HG03280 (cell line): Measurements from ENCODE around the gene VPS4B.
"Not testable (repeated sequence)": the region's sequence is repeated elsewhere in the genome, so short reads cannot be mapped to it uniquely, and the experiment has no call there.

Source experiments
- ATAC-seq: cut with Tn5 transposase; IDR thresholded peaks from one replicate; pipeline ENCODE4 v1.9.1; 2021; ENCODE audit warnings: mild to moderate bottlenecking, moderate library complexity; ENCODE audit not compliant: unreplicated experiment

Gene VPS4B

GRCh38 chr18:63422087-63422863, at the start of gene VPS4B:
Gene VPS4B, minus strand, starts transcription at chr18:63422476. Its CDS starts 217 bp downstream, at chr18:63422259.
- peak; percentile 97 for ATAC-seq

GRCh38 chr18:63470751-63471150, 48.5 kb upstream of the VPS4B start:
- no peak for ATAC-seq

GRCh38 chr18:63468575-63468974, 46.3 kb upstream of the VPS4B start:
- ATAC-seq: no peak

- ATAC-seq: no peak
These were observed 45.4 kb upstream of the VPS4B start for GRCh38 chr18:63467699-63468098.

GRCh38 chr18:63465059-63465458, 42.8 kb upstream of the VPS4B start:
- no peak for ATAC-seq

DNA sequence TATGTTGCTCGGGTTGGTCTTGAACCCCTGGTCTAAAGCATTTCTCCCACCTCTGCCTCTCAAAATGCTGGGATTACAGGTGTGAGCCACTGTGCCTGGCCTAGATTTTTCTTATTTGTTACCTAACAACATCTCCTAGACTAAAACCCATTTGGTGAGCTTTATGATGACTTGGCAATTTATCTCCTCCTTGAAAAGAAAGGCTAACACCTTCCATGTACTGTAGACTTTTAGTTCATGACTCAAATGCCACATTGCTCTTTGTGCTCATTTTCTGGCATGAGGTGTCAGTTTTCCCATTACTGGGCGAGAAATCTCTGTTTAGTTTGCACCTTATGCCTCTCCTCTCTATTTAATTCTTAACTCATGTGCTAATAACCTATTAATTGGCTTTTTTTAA, 42.2 kb upstream of the VPS4B start:
- ATAC-seq: no peak

DNA sequence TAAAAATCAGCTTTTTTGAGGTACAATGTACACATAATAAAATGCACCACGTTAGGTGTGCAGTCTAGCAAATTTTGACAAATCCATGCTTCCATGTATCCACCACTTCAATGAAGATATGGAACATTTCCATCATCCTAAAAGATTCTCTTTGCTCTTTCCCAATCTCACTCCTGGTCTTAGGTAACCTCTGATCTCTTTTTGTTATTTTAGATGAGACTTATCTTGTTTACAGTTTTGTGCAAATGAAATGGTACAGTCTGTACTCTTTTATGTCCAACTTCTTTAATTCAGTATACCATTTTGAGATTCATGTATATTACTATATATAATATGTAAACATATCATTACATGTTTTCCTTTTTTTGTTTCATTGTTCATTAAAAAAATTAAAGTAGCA, 38.1 kb upstream of the VPS4B start:
- ATAC-seq: no peak

GRCh38 chr18:63457977-63458376, 35.7 kb upstream of the VPS4B start:
- ATAC-seq: no peak

DNA sequence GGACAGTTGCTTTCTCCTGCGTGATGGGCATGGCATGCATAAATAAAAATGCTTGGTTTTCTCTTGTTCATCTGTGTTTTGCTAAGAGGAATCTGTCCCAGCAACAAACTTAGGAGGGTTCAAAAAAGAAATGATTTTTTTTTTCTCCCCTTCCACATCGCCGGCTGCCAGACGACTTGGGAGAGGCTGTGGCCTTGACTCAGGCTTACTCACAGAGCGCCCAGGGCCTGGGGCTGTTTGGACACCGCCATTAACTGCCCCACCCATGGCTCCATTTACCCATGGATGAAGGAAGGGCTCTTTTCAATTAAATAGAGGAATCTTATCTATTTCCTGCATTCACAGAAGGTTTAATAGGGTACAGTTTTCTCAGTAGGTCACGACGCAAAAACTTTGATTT, 32.2 kb upstream of the VPS4B start:
- ATAC-seq: no peak

DNA sequence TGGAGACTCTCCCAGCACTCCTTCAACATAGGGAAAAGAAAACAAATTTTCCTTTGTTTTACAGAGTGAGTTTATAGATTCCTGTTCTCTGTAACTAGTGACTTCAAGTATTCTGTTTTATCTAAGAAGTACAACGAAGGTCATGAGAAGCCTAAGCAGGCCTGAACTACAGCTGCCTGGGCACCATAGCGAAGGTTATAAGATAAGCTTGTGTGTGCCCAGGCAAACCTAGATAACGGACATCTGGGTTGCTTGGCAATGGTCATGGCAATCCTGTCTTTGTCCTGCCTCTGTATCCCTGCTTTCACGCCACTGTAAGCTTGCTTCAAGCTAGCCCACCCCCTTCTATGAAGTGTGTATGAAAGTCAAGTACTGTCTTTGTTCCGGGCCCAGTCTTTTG, 30.5 kb upstream of the VPS4B start:
- ATAC-seq: not testable (repeated sequence)

- ATAC-seq: no peak
These were observed 29.8 kb upstream of the VPS4B start for GRCh38 chr18:63451799-63452660.

- no peak for ATAC-seq
These were observed 27.1 kb upstream of the VPS4B start for GRCh38 chr18:63449426-63449825.

DNA sequence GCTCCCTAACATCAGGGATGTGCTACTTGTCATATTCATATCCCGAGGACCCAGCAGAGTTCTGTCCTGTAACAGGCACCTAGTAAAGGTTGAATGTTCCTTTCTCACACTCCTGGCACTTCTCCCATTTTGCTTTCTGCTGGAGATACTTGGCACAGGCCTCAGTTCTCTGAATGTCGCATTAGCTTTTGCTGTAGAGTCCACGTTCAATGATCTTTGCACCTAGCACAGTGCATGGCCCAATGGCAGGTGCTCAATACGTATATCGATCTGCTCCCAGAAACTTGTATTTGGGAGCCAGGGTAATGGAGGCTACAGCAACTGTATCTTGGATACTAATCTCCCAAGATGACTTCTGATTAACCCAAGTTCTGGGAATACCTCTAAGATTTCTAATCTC, 24.8 kb upstream of the VPS4B start:
- ATAC-seq: no peak

GRCh38 chr18:63446266-63446665, 24.0 kb upstream of the VPS4B start:
- no peak for ATAC-seq

DNA sequence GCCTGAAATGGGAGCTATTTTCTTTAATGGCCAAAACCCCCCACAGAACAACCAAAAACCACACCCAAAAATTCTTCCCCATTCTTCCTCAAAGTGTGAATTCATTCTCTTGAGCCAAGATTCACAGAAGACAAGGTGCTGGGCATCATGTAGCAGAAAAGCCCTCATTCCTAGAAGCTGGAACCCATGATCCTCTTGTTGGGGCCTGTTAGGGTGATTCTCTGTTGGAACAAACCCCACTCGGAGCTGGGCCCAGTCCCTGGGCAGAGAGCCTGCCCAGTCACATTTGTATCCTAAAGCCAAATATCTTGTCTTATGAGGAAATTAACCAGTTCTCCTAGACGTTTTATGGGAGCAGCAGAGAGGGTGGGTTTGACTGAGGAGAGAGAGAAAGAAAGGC, 22.8 kb upstream of the VPS4B start:
- no peak for ATAC-seq

DNA sequence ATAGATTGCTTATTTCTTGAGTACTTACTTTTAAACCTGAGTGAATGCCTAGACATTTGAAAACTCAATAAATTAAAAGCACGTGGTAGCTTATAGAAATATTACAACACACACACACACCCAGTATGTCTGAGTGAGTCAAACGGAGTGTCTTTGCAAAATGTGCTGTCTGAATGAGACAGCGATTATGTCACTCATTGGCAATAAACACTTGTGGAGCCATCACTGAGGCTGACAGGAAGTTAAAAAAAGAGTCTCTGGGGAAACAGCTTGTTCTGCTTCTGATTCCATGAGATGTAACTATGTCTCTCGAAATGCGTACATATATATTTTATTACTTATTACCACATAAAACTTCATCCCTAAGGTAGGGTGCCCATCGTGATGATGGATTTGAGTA, 22.3 kb upstream of the VPS4B start:
- no peak for ATAC-seq

DNA sequence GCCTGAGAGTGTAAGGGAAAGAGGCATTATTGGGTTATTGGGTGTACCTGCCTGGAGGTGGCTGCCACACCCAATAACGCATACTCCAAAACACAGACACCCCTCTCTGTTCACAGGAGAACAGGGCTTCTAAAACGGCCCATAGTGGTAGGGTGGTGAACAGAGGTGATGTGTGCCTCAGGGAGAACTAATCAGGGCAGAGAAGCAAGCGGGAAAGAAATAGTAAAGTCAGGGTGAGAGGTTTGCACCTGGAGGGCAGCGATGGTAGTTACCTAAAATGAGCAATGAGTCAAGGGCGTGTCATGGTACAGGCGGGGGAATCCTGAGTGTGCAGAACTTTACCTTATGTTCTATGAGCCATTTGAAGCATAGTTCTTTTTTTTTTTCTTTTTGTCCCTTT, 21.6 kb upstream of the VPS4B start:
- no peak for ATAC-seq

DNA sequence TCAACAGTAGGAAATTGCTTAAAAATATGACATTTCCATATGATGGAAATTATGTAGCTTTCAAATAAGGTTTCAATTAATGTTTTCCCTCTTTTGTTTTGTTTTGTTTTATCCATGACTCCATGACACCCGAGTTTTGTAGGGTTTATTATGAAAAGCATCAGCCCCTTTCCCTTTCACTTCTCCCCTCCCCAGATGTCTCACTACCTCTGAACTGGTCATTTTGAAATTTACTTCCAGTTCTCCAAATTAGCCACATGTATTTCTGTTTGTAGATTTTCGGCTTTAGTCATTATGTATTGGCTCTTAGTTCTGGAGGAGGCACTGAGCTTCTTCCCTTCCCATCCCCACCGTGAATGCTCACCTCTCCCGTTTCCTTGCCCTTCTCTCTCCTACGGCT, 18.6 kb upstream of the VPS4B start:
- peak; percentile 45 for ATAC-seq

DNA sequence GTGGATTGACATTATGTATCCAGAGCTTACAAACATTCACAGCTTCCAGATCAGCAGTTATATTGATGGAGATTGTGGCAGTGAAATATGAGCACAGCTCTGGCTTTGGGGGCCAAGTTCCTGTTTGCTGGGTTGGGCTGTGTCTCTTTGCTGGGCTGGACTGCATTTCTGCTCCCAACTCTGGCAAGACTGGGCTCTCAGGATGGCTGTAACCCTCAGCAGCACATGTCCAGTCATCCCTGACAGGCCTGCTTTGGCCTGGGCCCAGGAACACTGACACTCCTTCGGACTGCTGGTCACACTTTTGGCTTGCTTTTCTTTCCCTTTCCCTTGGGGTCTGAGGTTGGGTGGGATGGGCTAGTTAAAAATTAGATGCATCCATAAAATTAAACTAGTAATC, 17.9 kb upstream of the VPS4B start:
- no peak for ATAC-seq

DNA sequence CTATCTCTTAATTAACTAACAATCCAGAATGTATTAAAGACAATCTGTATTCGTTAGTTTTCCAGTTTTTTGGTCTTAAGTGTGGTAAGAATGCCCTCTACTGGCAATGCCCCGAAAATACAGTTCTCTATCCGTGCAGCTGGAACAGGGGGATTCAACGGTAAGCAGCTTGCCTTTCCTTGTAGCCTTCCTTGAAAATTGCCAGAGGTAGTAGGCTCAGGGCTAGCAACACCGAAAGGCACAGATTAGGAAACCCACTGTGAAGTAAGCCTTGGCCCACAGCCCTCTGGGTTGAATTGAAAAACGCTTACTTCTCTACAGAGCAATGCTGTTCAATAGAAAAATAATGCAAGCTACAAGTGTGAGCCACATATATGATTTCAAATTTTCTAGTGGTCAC, 17.1 kb upstream of the VPS4B start:
- no peak for ATAC-seq

DNA sequence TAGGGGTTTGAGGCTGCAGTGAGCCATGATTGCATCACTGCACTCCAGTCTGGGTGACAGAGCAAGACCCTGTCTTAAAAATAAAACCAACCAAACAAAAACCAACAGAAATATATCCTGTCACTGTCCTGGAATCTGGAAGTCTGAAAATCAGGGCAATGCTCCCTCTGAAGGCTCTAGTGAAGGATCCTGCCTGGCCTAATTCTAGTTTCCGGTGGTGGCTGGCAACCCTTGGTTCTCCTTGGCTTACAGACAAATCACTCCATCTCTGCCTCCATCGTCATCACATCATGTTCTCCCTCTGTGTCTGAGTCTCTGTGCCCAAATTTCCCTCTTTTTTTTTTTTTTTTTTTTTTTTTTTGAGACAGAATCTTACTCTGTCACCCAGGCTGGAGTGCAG, 15.9 kb upstream of the VPS4B start:
- ATAC-seq: no peak

DNA sequence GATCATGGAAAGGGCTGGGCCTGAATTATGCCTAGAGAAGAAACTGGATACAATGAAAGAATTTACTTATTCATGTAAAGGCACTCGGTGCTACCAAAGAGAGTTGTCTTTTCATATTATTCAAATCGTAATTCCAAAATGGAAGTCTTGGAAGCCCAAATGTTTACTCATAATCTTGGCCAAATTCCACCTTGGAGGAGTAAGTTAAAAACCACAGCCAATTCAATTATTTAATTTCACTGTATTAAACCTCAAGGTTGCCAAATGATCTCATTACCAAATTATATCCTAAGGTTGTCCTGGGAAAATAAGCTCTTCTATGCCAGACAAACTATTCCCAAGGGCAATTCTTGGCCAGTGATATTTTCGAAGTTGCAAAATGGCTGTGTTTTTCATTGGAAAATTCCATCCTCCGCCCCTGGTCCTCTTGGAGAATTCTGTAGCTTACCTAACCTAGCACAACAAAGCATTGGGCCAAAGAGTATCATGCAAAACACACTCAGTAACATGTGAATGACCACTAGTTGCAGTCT, 11.1 kb upstream of the VPS4B start:
- ATAC-seq: no peak
